H9 (cell line): ENCODE measurements around the gene NOL9. TPM values are rescaled to one million over a fixed set of nuclear protein-coding genes. Genes with fewer than 3 reads are reported as not detected.

Experiments used
- DNase-seq: peaks from one replicate; pipeline ENCODE4 v3.0.0-alpha.2; 2017
- H2AFZ ChIP-seq: one replicate; pipeline ENCODE4 v1.6.1; 2013; ENCODE audit warnings: mild to moderate bottlenecking, low read length, control low read depth, moderate library complexity
- H2AK5ac ChIP-seq: 2 replicates; pipeline ENCODE4 v1.6.1; 2013; ENCODE audit warnings: low read length, control low read depth, mixed read lengths; ENCODE audit not compliant: insufficient read length
- H2BK120ac ChIP-seq: one replicate; pipeline ENCODE4 v1.6.1; 2013; ENCODE audit warnings: low read depth, mild to moderate bottlenecking, low read length, control low read depth, inconsistent platforms; ENCODE audit not compliant: poor library complexity, severe bottlenecking
- H2BK12ac ChIP-seq: 2 replicates; pipeline ENCODE4 v1.6.1; 2013; ENCODE audit warnings: low read length, control low read depth, mixed read lengths, low read depth; ENCODE audit not compliant: insufficient read length
- H2BK15ac ChIP-seq: 2 replicates; pipeline ENCODE4 v1.6.1; 2013; ENCODE audit warnings: low read depth, low read length, control low read depth
- H2BK20ac ChIP-seq: one replicate; pipeline ENCODE4 v1.6.1; 2013; ENCODE audit warnings: low read depth, mild to moderate bottlenecking, low read length, control low read depth, inconsistent platforms; ENCODE audit not compliant: poor library complexity, severe bottlenecking
- H2BK5ac ChIP-seq: 2 replicates; pipeline ENCODE4 v1.6.1; 2013; ENCODE audit warnings: low read length, control low read depth, mixed read lengths; ENCODE audit not compliant: insufficient read length
- H3K14ac ChIP-seq: 2 replicates; pipeline ENCODE4 v1.6.1; 2013; ENCODE audit warnings: low read length, control low read depth; ENCODE audit not compliant: insufficient read depth
- H3K18ac ChIP-seq: 2 replicates; pipeline ENCODE4 v1.6.1; 2013; ENCODE audit warnings: low read depth, mild to moderate bottlenecking, mixed read lengths, low read length, control low read depth; ENCODE audit not compliant: insufficient read length
- H3K23ac ChIP-seq: 2 replicates; pipeline ENCODE4 v1.6.1; 2013; ENCODE audit warnings: low read length, control low read depth, mixed read lengths, low read depth; ENCODE audit not compliant: insufficient read length
- H3K23me2 ChIP-seq: 2 replicates; pipeline ENCODE4 v1.6.1; 2013; ENCODE audit warnings: low read depth, mild to moderate bottlenecking, mixed read lengths, low read length, control low read depth; ENCODE audit not compliant: insufficient read length, poor library complexity, severe bottlenecking
- H3K27ac ChIP-seq: 2 replicates; pipeline ENCODE4 v1.5.1; 2013; ENCODE audit warnings: low read length, control low read depth, mixed read lengths, low read depth; ENCODE audit not compliant: insufficient read length
- H3K27me3 ChIP-seq: 2 replicates; pipeline ENCODE4 v1.6.1; 2013; ENCODE audit warnings: low read length, control low read depth, inconsistent platforms; ENCODE audit not compliant: insufficient read depth
- H3K4ac ChIP-seq: 2 replicates; pipeline ENCODE4 v1.6.1; 2013; ENCODE audit warnings: low read depth, mild to moderate bottlenecking, control low read depth, inconsistent platforms, low read length, moderate library complexity
- H3K4me1 ChIP-seq: 2 replicates; pipeline ENCODE4 v1.6.1; 2013; ENCODE audit warnings: low read length, control low read depth, inconsistent platforms; ENCODE audit not compliant: insufficient read depth
- H3K4me2 ChIP-seq: 2 replicates; pipeline ENCODE4 v1.6.1; 2013; ENCODE audit warnings: low read length, control low read depth, mixed read lengths; ENCODE audit not compliant: insufficient read length, insufficient read depth
- H3K56ac ChIP-seq: 2 replicates; pipeline ENCODE4 v1.6.1; 2013; ENCODE audit warnings: low read depth, mild to moderate bottlenecking, mixed read lengths, low read length, control low read depth; ENCODE audit not compliant: insufficient read length
- H3K79me1 ChIP-seq: 2 replicates; pipeline ENCODE4 v1.6.1; 2013; ENCODE audit warnings: low read depth, mild to moderate bottlenecking, moderate library complexity, low read length, control low read depth, inconsistent platforms; ENCODE audit not compliant: insufficient read depth, poor library complexity, severe bottlenecking
- H3K79me2 ChIP-seq: 2 replicates; pipeline ENCODE4 v1.6.1; 2013; ENCODE audit warnings: low read length, control low read depth, inconsistent platforms; ENCODE audit not compliant: insufficient read depth
- H3K9ac ChIP-seq: 2 replicates; pipeline ENCODE4 v1.6.1; 2013; ENCODE audit warnings: low read length, control low read depth, mixed read lengths; ENCODE audit not compliant: insufficient read length; ENCODE audit errors: extremely low read depth
- H3K9me3 ChIP-seq: one replicate; pipeline ENCODE4 v1.6.1; 2013; ENCODE audit warnings: low read depth, low read length, inconsistent platforms; ENCODE audit not compliant: control insufficient read depth
- H3T11ph ChIP-seq: one replicate; pipeline ENCODE4 v1.6.1; 2013; ENCODE audit warnings: mild to moderate bottlenecking, low read length, control low read depth, inconsistent platforms
- H4K20me1 ChIP-seq: one replicate; pipeline ENCODE4 v1.6.1; 2013; ENCODE audit not compliant: control insufficient read depth, insufficient read length, insufficient read depth
- H4K5ac ChIP-seq: 2 replicates; pipeline ENCODE4 v1.6.1; 2013; ENCODE audit warnings: low read depth, mild to moderate bottlenecking, mixed read lengths, low read length, control low read depth; ENCODE audit not compliant: insufficient read length
- H4K8ac ChIP-seq: replicated peaks from 2 replicates; pipeline ENCODE4 v1.6.1; 2013; ENCODE audit warnings: low read length, control low read depth, mixed read lengths, low read depth; ENCODE audit not compliant: insufficient read length
- H4K91ac ChIP-seq: 2 replicates; pipeline ENCODE4 v1.6.1; 2013; ENCODE audit warnings: low read depth, mild to moderate bottlenecking, moderate library complexity, mixed read lengths, low read length, control low read depth; ENCODE audit not compliant: insufficient read length
- H3K27ac Mint-ChIP-seq, 3 experiments: 2 replicates in 2 of 3; 3 replicates in 1 of 3; pipeline ENCODE4 v1.8.0; 2020 to 2021; ENCODE audit warnings: mixed read lengths in 3 of 3, mild to moderate bottlenecking in 1 of 3, moderate library complexity in 1 of 3
- H3K27me3 Mint-ChIP-seq: 2 replicates; pipeline ENCODE4 v1.8.0; 2021; ENCODE audit warnings: low read depth, mild to moderate bottlenecking, moderate library complexity, mixed read lengths
- H3K36me3 Mint-ChIP-seq, 3 experiments: 2 replicates in 2 of 3; 3 replicates in 1 of 3; pipeline ENCODE4 v1.8.0; 2020 to 2021; ENCODE audit warnings: low read depth in 3 of 3, mixed read lengths in 3 of 3; ENCODE audit not compliant: insufficient read depth in 1 of 3
- H3K4me1 Mint-ChIP-seq, 2 experiments: 2 replicates each; pipeline ENCODE4 v1.8.0; 2020; ENCODE audit warnings: mixed read lengths in 2 of 2
- H3K4me3 Mint-ChIP-seq, 2 experiments: 2 replicates in 1 of 2; 3 replicates in 1 of 2; pipeline ENCODE4 v1.8.0; 2020 to 2021; ENCODE audit warnings: mild to moderate bottlenecking in 2 of 2, mixed read lengths in 2 of 2, moderate library complexity in 1 of 2
- H3K9me3 Mint-ChIP-seq, 2 experiments: 2 replicates in 1 of 2; 3 replicates in 1 of 2; pipeline ENCODE4 v1.8.0; 2020; ENCODE audit warnings: mild to moderate bottlenecking in 2 of 2, mixed read lengths in 2 of 2, moderate library complexity in 1 of 2
- WGBS: extraction: QIAGEN DNeasy Blood & Tissue Kit; methylation state at CpG from one replicate; pipeline ENCODE4 v1.1.7; 2013; ENCODE audit warnings: missing lambda C conversion rate, low lambda C conversion rate, mixed read lengths; ENCODE audit not compliant: insufficient read length; ENCODE audit errors: extremely low coverage; 5-methylcytosine and 5-hydroxymethylcytosine counted together
- total RNA-seq: library from RNA; stranded (reverse); gene quantifications from 2 replicates; pipeline ENCODE4 v1.2.1, GENCODE V29; 2021
- TF ChIP-seq, protein P1 (sequence below): fragments of 200-600 bp; sonication (generic); conservative IDR thresholded peaks from 3 replicates; pipeline ENCODE4 v1.8.0; 2021; ENCODE audit warnings: antibody characterized with exemption, mild to moderate bottlenecking

Gene NOL9
- total RNA-seq, 1 experiment from 2014 or later: 50.4 TPM

DNA sequence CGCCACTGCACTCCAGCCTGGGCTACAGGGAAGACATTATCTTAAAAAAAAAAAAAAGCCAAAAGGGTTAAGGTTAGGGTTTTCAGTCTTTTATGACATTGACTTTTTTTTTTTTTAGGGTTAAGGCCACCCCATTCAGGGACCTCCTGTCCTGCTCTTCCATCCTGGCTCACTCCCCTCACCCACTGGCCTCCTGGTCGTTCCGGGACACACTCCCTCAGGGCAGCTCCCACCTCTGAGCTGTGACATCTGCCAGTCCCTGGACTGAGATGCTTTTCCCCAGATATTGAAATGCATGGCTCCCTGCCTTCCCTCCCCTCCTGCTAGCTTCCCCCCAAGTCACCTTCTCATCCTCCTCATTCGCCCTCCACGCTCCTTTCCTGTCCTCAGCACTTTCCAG is 72.5 kb downstream of the NOL9 start:
- Histone ChIP-seq H2BK120ac (no peak overlapping the region), H2BK12ac (no peak overlapping the region), H3K79me2 (0 out of 2 replicates have a peak, but pooled peaks cover 1% of the 10 kb centered on the region), H2AK5ac (no peak overlapping the region), H2AFZ (no peak overlapping the region), H4K5ac (no peak overlapping the region), H3K18ac (no peak overlapping the region), H3K4ac (no peak overlapping the region), H3K56ac (no peak overlapping the region), H3K23ac (no peak overlapping the region), H3T11ph (no peak overlapping the region), H2BK20ac (no peak overlapping the region), H3K4me1 (no peaks in the 10 kb centered on the region), H3K27me3 (no peaks in the 10 kb centered on the region), H2BK5ac (no peak overlapping the region), H3K9me3 (no peaks in the 10 kb centered on the region), H4K8ac (no peak overlapping the region), H4K91ac (no peak overlapping the region), H3K14ac (no peak overlapping the region), H2BK15ac (no peak overlapping the region), H3K27ac (no peak overlapping the region), H3K4me2 (no peak overlapping the region), H3K9ac (no peak overlapping the region), H4K20me1 (no peaks in the 10 kb centered on the region), H3K79me1 (no peaks in the 10 kb centered on the region), H3K23me2 (peaks cover 5% of the 10 kb centered on the region)
- TF ChIP-seq, protein P1, sequence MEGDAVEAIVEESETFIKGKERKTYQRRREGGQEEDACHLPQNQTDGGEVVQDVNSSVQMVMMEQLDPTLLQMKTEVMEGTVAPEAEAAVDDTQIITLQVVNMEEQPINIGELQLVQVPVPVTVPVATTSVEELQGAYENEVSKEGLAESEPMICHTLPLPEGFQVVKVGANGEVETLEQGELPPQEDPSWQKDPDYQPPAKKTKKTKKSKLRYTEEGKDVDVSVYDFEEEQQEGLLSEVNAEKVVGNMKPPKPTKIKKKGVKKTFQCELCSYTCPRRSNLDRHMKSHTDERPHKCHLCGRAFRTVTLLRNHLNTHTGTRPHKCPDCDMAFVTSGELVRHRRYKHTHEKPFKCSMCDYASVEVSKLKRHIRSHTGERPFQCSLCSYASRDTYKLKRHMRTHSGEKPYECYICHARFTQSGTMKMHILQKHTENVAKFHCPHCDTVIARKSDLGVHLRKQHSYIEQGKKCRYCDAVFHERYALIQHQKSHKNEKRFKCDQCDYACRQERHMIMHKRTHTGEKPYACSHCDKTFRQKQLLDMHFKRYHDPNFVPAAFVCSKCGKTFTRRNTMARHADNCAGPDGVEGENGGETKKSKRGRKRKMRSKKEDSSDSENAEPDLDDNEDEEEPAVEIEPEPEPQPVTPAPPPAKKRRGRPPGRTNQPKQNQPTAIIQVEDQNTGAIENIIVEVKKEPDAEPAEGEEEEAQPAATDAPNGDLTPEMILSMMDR: no peak
- Mint-ChIP-seq H3K4me3 (no peak overlapping the region; a peak in 1 of 5 replicates), H3K4me1 (peaks cover 19 to 26% of the 10 kb centered on the region in 2 experiments), H3K27ac (peak overlapping the region in 1 of 3 experiments; percentile 21; a peak in 2 of 7 replicates), H3K27me3 (peaks cover 1% of the 10 kb centered on the region; the same call in 1 of the 2 replicates), H3K9me3 (no peaks in the 10 kb centered on the region; a peak in 1 of 5 replicates), H3K36me3 (peaks cover 0 to 3% (median 3%) of the 10 kb centered on the region in 3 experiments; a peak in 4 of 7 replicates)
- no CpG with 5 or more reads among the region's 5 CpGs for WGBS
- DNase-seq: no peak
